Pancreas (tissue), 10 donors: Measurements from ENCODE around the gene TSEN2. TPM values are rescaled to one million over a fixed set of nuclear protein-coding genes. Genes with fewer than 3 reads are reported as not detected.

Experiments used
- ATAC-seq, 4 donors: fragments of 200-7000 bp; cut with Tn5 transposase; one replicate each; pipeline versions ENCODE4 v1.8.0 to v1.9.1; 2020; ENCODE audit warnings: mild to moderate bottlenecking in 4 of 4, moderate library complexity in 4 of 4
- DNase-seq, 6 donors: peaks; one replicate each; pipeline ENCODE4 v3.0.0-alpha.2; 2020
- FAIRE-seq: peaks from 2 replicates; lab custom pipeline; 2012; peaks lifted over from hg19 to GRCh38; lab: Jason Lieb, UNC
- H3K27ac ChIP-seq, 4 donors: fragments of 200-600 bp; sonication (generic); 1 replicate in 3 of 4; 2 replicates in 1 of 4; pipeline versions ENCODE4 v1.5.0 to v1.8.0; 2020
- H3K27me3 ChIP-seq, 4 donors: fragments of 200-600 bp; one replicate each; pipeline ENCODE4 v1.8.0; 2021
- H3K36me3 ChIP-seq, 3 donors: fragments of 200-600 bp; sonication (generic) in 1 of 3; one replicate each; pipeline versions ENCODE4 v1.5.0 to v1.8.0; 2020 to 2021
- H3K4me1 ChIP-seq, 3 donors: fragments of 200-600 bp; one replicate each; pipeline ENCODE4 v1.8.0; 2021
- H3K4me3 ChIP-seq, 4 donors: fragments of 200-600 bp; sonication (generic) in 2 of 4; one replicate each; pipeline versions ENCODE4 v1.5.0 to v1.8.0; 2020 to 2021
- H3K9me3 ChIP-seq, 4 donors: fragments of 200-600 bp; one replicate each; pipeline ENCODE4 v1.8.0; 2021
- CTCF ChIP-seq, 4 donors: fragments of 200-600 bp; sonication (generic) in 3 of 4; IDR thresholded peaks; one replicate each; pipeline versions ENCODE4 v1.5.0 to v1.8.0; 2021; ENCODE audit warnings: antibody characterized with exemption in 4 of 4
- WGBS, 2 donors: extraction: QIAGEN DNeasy Blood & Tissue Kit; methylation state at CpG; one replicate each; pipeline ENCODE4 v1.1.7; 2013; 5-methylcytosine and 5-hydroxymethylcytosine counted together
- intact Hi-C, 3 donors: fragments of 100-400 bp; cut with DNase I; formaldehyde crosslinking; loops; one replicate each; pipeline versions ENCODE4 v1.11.1 to v1.14.2; 2022
- polyA plus RNA-seq, 2 donors: library from polyadenylated mRNA; stranded (reverse); fragments of 200-250 nt; gene quantifications; one replicate each; pipeline ENCODE4 v1.2.3, GENCODE V29; 2013
- total RNA-seq, 6 donors: library from RNA; stranded (reverse); fragmentation: NEBNext Ultra II Directional in 4 of 6; extraction: Animal tissue kit (Norgen Biotek cat#: 25700) in 4 of 6; gene quantifications; one replicate each; pipeline versions ENCODE4 v1.2.1 to v1.2.4, GENCODE V29; 2021 to 2023
- donor health status: healthy with polysubstance abuse.
- donor health status: DM: no; HTN: no; CAD: no; lungs with moderate emphysema.
- donor health status: DM: no; HTN: no; CAD: no.
- donor health status: control.
- donor health status: control.
- donor health status: Bipolar disorder and iron deficiency.
- donor health status: DM: yes; HTN: yes; CAD: no.
- donor health status: DM: no; HTN: no; CAD: no.
- donor health status: DM: no; HTN: no; CAD: no.
- donor health status: DM: yes; HTN: yes; CAD: no.

The TSEN2 gene
- total and polyA plus RNA-seq, 8 donors = 8.7 to 17.0 (median 10.9) TPM

GRCh38 chr3:12470680-12471079, 13.6 kb upstream of the TSEN2 start:
- no peak for TF ChIP-seq CTCF (IDR thresholded peaks at IDR 0.05)
- WGBS, 2 donors = 77 to 86% methylated on average over 3 of the region's 3 CpGs
- ATAC-seq (no peak), FAIRE-seq (no peak), DNase-seq (no peak)
- Histone ChIP-seq H3K9me3 (no peaks in the 10 kb centered on the region), H3K36me3 (no peaks in the 10 kb centered on the region), H3K27ac (no peak overlapping the region), H3K4me3 (no peak overlapping the region), H3K4me1 (no peaks in the 10 kb centered on the region), H3K27me3 (no peaks in the 10 kb centered on the region)
- intact Hi-C loops = loop anchor here in 2 of 3 donors (5.0 to 10.0 kb wide), 2 partner anchors 333 to 336 kb away; no protein-coding TSS in a partner anchor

GRCh38 chr3:12471241-12471640, 13.0 kb upstream of the TSEN2 start:
- H3K4me1 ChIP-seq = no peaks in the 10 kb centered on the region
- H3K4me3 ChIP-seq = no peak overlapping the region
- H3K9me3 ChIP-seq = no peaks in the 10 kb centered on the region
- intact Hi-C loops = loop anchor here in 2 of 3 donors (5.0 to 10.0 kb wide), 2 partner anchors 334 to 336 kb away; no protein-coding TSS in a partner anchor
- TF ChIP-seq CTCF (IDR thresholded peaks at IDR 0.05) = no peak
- DNase-seq (no peak), ATAC-seq (no peak), FAIRE-seq (no peak)
- H3K36me3 ChIP-seq = no peaks in the 10 kb centered on the region
- no peaks in the 10 kb centered on the region for H3K27me3 ChIP-seq
- H3K27ac ChIP-seq = no peak overlapping the region
- 68 to 77% methylated on average over 11 of the region's 11 CpGs for WGBS, 2 donors

GRCh38 chr3:12472000-12472610, 12.2 kb upstream of the TSEN2 start:
- no peak overlapping the region for H3K27ac ChIP-seq
- intact Hi-C loops = loop anchor here in 2 of 3 donors (5.0 to 10.0 kb wide), 2 partner anchors 335 to 337 kb away; no protein-coding TSS in a partner anchor
- H3K4me3 ChIP-seq = no peak overlapping the region
- no peaks in the 10 kb centered on the region for H3K9me3 ChIP-seq
- DNase-seq = no peak
- no peaks in the 10 kb centered on the region for H3K4me1 ChIP-seq
- H3K36me3 ChIP-seq = no peaks in the 10 kb centered on the region
- no peak for TF ChIP-seq CTCF (IDR thresholded peaks at IDR 0.05)
- WGBS, 2 donors = 69 to 72% methylated on average over 11 of the region's 11 CpGs
- FAIRE-seq = no peak
- no peak for ATAC-seq
- H3K27me3 ChIP-seq = no peaks in the 10 kb centered on the region

- no peak for TF ChIP-seq CTCF (IDR thresholded peaks at IDR 0.05)
- DNase-seq (no peak), FAIRE-seq (no peak), ATAC-seq (no peak)
- no peaks in the 10 kb centered on the region for H3K27me3 ChIP-seq
- intact Hi-C loops = loop anchor here in 2 of 3 donors (5.0 to 10.0 kb wide), 2 partner anchors 335 to 338 kb away; no protein-coding TSS in a partner anchor
- H3K36me3 ChIP-seq = no peaks in the 10 kb centered on the region
- WGBS, 2 donors = 77 to 85% methylated on average over 5 of the region's 5 CpGs
- no peak overlapping the region for H3K4me3 ChIP-seq
- no peak overlapping the region for H3K27ac ChIP-seq
- H3K4me1 ChIP-seq = no peaks in the 10 kb centered on the region
- H3K9me3 ChIP-seq = no peaks in the 10 kb centered on the region
These were observed 11.5 kb upstream of the TSEN2 start for GRCh38 chr3:12472796-12473195.

GRCh38 chr3:12473511-12473910, 10.8 kb upstream of the TSEN2 start:
- 77 to 81% methylated on average over 9 of the region's 9 CpGs for WGBS, 2 donors
- H3K9me3 ChIP-seq = no peaks in the 10 kb centered on the region
- no peaks in the 10 kb centered on the region for H3K27me3 ChIP-seq
- ATAC-seq (no peak), FAIRE-seq (no peak), DNase-seq (no peak)
- no peaks in the 10 kb centered on the region for H3K36me3 ChIP-seq
- intact Hi-C loops = loop anchor here in 2 of 3 donors (5.0 to 10.0 kb wide), 2 partner anchors 336 to 339 kb away; no protein-coding TSS in a partner anchor
- H3K4me3 ChIP-seq = no peak overlapping the region
- no peak for TF ChIP-seq CTCF (IDR thresholded peaks at IDR 0.05)
- H3K4me1 ChIP-seq = no peaks in the 10 kb centered on the region
- no peak overlapping the region for H3K27ac ChIP-seq
